ENCODE measurements around the gene LYPD1. TPM values are rescaled to one million over a fixed set of nuclear protein-coding genes. Genes with fewer than 3 reads are reported as not detected.
A peak's percentile ranks its signal among the peaks of the same experiment; 100 is the strongest.

Gene LYPD1
- total RNA-seq, 1 experiment from 2014 or later: not detected

DNA sequence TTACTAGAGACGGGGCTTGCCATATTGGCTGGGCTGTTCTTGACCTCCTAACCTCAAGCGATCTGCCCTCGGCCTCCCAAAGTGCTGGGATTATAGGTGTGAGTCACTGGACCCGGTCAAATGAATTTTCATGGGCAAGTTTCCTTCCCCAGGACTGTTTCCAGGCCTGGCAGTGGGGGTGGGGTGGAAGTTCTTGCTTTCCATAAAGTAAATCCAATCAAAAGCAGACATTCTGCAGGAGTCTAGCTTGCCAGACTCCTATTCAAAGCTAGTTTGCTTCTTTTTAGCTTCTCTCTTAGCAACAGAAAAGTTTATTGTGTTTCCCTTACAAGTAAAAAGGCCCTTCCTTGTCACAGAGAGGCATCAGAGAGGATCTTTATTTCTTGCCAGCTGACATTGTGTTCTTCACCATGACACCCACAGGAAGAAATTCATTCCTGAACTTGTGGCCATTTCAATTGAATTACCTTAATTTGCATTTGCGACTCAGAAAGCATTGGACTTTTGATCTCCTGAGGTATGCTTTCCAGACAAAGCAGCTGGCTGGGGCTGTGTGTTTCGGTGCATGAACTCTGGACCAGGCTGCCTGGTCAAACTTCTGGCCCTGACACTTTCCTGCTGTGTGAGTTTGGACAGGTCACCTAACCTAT, 37.9 kb downstream of the LYPD1 start:
- peak; percentile 39 for DNase-seq (ENCODE audit: low read depth)

DNA sequence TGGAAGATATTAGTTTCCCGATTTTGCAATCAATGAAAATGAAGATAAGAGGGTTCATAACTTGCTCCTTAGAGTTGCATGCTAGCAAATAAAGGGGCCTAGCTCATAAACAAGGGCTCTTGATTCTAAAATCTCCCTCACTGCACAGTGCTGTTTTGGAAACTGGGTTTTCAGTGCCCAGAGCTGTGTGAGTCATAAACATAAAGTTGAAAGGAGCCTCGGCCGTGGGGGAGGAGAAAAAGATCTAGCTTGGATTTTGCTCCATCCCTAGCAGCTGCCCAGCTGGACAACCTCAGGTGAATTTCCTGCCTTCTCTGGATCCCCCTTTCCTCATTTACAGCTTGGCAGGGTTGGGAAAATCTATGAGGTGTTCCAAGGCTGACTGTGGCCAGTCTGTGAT, 42.5 kb downstream of the LYPD1 start:
- no peak for DNase-seq (ENCODE audit: low read depth)

DNA sequence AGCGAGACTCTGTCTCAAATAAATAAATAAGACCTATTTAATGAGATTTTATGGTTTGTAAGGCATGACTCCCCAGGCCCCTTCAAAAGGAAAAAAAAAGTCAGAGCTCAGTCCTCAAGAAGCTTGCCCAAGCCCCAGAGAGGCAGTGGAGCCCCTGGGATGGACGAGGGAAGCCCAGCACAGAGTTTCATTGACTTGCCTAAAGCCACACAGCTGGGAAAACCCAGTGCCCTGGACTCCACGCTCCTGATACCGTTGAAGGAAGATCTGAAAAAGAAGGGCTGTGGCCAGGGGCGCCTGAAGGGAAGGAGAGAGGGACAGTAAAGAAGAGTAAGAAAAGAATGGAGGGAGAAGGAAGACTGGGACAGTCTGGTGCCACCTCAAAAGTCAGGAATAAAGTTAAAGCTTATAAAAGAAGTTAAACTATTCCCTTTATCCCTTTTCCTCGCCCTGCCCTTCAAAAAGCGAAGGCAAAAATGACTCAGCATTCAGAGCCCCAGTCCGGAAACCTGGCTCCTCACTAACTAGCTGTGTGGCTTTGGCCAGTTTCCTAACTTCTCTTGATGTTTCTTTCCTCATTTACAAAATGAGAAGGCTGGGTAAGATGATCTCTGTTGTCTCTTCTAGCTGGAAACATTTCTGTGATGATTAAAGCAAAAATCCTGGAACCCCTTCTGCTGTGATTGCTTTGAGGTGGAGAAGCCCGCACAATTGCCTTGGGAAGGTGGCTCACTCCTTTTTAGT, 46.7 kb downstream of the LYPD1 start:
- DNase-seq (ENCODE audit: low read depth): peak; percentile 55

DNA sequence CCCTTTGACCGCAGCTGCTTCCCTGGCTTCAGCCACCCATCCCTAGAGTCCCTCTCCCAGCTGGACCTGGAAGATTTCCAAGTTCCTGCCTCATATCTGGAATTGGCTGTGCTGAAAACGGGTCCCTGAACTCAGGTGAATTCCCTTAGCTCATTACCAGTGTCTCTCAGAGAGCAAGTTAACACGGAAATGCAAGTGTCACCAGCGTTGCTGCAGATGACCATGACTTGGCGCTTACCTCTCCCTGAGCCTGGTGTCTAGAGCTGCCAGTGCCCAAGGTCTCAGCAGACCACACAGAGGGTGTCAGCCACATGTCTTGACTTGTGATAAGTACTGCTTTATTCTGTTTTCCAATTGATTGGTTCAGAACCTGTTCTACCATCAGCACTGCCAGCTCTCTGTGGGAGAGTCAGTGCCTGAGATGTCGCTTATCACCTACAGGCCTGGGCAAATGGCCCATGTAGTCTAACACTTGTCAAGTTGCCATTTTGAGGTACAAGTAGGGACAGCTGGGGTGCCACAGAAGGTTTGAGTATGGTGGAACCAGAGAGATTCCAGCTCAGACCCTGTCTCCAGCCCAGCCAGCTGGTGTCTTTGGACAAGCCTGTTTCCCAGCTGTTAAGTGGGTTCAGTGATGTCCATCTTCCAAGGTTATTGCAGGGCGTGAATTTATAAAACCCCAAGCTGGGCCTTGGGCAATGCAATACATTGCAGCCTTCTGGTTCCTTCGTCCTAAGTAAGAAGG, 48.7 kb downstream of the LYPD1 start:
- peak; percentile 22 for DNase-seq (ENCODE audit: low read depth)

DNA sequence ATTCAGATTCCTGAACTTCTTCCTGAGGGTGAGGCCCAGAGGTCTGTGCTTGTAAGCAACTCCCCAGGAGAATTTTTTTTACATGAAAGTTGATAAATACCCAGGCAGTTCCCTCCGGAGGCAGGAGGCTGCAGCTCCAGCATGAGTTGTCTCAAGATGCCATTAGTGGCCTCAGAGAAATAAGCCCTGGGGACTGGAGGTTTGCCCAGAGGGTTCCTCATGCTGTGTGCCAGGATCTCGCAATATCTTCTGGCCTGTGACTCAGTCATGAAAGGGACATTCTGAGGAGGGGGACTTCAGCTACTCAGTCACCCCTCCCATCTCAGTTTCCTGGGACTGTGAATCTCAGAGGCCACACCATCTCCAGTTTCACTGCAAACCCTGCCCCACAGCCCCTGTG, 49.9 kb downstream of the LYPD1 start:
- peak; percentile 8 for DNase-seq (ENCODE audit: low read depth)

DNA sequence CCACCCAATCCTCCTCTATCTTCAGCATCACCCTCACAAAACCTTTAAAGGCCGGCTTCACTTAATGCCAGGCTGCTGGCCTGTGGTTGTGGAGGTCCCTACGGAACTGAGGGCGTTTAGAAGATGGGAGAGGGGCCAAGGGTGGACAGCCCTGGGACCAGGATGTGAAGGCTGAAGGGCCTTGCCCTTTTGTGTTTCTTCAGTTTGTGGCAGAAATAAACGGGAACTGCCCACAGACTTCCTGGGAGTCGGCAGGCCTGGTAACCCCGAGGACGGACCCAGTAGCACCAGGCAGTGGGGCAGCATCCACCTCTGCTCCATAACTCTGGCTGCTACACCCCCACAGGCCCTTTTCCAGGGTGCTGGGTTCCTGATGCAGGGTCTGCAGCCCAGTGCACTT, 51.3 kb downstream of the LYPD1 start:
- no peak for DNase-seq (ENCODE audit: low read depth)

DNA sequence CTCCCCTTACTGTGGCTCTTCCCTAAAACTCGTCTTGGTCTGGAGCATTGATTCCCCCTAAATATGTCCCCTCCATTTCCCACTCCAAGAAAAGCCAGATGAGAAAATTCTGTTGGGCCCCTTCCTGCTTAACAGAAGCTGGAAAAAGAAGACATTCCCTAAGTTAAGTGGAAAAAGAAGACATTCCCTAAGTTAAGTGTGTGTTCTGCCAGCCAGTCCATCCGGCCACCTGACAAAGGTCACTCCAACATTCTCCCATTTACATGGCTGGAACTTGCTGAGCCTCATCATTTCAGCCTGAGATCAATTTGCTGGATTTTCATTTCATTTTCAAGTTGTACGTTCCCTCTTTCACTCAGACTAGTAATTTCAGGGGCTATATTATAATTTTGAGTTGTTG, 52.0 kb downstream of the LYPD1 start:
- no peak for DNase-seq (ENCODE audit: low read depth)

DNA sequence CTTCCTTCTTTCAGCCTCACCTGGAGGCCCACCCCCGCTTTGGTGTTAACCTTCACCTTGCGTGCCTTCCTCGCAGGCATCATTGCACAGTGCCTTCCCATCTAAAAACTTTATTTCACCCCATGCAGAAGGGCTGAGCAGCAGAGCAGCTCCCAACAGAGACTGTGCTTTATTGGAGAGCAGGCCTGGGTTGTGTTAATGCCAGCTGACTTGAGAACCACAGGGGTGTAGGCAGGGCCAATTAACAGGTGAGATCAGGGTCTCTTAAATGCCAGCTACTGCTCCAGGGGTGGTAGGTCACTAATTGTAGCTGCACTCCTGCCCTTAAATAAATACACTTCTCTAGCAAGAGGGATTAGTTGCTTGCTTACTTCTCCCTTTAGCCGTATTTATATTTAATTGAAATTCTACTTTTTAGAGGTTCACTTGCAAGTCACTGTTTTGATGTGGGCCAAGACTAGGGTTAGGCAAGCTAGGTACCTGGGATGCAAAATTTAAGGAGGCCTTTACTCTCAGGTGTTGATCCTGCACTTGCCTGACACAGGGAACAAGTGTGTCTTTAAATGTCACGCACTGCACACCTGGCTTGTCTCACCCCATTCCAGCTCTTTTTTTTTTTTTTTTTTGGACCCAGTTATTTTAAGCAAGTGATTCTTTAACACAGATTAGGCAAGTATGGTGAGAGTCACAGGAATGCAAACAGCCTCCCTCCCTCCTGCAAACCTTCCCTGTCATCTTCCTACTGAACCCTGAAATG, 54.5 kb downstream of the LYPD1 start:
- DNase-seq (ENCODE audit: low read depth): no peak

DNA sequence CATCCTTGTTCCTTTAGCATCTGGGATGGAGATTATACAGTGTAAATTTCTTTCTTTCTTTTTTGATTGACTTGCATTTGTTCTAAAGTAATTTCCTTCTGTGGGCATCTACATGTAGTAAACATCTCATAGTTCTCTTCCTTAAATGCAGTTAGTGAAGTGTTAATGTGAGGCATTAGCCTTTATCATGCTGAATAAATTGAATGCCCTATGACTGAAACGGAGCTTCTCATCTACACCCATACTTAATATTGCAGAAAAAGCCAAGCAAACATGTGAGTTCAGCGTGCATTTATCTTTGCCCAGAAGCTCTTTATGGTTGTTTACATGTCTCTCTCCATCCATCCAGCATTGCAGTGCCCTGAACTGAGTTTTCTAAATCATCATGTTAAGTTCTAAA, 58.3 kb downstream of the LYPD1 start:
- no peak for DNase-seq (ENCODE audit: low read depth)

DNA sequence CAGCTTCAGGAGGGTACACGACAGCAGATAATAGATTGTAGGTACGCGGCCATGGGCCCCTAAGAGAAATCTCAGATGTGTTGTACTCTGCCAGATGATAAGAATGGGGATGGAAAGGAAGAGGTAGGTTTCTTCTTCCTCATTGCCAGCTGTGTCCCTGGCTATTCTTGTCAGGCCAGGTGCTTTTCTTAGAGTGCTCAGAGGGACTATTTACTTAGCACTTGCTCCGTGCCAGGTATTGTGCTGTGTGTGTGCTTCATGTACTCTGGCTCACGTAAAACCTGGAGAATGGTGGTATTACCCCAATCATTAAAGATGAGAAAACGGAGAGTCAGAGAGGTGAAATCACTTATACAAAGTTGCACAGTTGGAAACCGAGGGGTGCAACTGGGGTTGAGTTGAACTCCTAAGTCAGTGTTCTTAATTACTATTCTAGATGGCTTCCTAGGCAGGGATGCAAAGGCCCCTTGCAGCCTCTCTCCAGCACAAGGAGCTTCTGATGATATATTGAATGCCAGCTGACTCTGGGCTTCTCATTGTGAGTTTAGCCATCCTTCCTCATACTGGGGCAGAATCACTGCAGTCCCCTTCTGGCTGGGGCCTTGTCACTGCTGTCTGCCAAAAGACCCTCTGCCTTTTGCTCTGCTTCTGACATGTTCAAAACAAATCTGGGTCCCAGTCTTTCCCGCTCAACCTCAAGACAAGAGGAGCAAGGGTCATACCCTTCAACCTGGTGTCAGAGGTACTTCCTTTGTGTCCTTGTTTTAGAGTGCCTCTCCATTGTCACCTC, 60.7 kb downstream of the LYPD1 start:
- DNase-seq (ENCODE audit: low read depth): no peak

DNA sequence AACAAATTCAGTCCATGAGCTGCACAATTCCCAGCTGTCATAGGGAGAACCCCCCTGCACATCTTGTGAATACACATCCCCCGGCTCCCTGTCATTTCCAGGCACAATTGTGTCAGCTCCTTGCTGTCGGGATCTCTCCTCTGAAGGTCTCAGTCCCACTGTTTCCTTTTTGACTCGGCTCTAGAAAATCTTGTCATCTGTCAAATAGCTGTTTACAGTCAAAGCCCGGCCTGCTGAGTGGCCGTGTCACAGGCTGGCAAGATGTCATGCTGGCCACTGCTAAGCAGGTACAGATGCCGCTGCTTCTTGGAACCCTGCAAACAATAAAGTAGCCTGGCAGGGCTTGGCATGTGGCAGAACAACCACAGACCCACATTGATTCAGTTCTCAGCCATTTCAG, 61.7 kb downstream of the LYPD1 start:
- no peak for DNase-seq (ENCODE audit: low read depth)

DNA sequence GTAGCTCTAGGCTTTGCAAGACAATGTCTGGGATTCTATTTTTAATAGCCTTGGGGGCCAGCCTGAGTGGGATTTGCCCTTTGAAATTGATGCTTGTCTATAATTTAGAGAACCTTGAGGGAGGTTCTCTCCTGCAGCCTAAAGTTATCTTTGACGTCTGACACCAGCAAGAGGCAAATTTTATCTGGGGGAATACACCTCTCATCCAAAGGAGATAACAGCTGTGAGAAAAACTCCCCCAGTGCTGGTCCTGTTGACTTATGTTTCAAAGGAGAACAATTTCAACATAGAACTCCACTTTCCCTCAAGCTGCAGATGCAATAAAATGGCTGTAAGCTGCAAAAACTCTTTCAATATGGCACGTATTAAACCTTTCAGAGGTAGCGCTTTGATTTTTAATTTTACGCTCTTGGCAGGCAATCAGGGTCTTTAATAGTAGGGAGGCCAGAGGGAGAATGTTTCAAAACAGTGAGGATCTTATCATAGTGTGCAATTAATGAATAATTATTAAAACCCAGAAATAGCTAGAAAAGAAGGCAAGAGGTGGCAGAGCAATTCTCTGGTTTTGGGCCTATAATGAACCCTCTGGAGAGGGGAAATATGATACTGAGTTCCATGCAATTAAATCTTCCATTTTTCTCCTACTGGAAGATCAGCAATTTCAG, 62.4 kb downstream of the LYPD1 start:
- DNase-seq (ENCODE audit: low read depth): no peak

DNA sequence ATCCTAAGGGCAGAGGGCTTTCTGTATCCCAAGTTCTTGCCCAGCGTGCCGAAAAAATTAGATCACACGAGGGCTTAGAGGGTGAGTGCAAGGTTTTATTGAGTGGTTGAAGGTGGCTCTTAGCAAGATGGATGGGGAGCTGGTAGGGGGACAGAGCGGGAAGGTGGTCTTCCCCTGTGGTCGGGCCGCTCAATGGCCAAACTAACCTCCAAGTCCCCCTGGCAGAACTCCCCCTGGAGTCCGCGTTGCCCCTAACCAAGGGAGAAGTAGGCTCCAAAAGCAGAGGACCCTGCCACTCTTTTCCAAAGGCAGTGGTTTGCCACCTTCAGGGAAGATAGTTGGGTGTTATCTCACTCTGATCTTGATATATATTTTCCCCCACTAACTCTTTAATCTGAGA, 63.4 kb downstream of the LYPD1 start:
- no peak for DNase-seq (ENCODE audit: low read depth)

DNA sequence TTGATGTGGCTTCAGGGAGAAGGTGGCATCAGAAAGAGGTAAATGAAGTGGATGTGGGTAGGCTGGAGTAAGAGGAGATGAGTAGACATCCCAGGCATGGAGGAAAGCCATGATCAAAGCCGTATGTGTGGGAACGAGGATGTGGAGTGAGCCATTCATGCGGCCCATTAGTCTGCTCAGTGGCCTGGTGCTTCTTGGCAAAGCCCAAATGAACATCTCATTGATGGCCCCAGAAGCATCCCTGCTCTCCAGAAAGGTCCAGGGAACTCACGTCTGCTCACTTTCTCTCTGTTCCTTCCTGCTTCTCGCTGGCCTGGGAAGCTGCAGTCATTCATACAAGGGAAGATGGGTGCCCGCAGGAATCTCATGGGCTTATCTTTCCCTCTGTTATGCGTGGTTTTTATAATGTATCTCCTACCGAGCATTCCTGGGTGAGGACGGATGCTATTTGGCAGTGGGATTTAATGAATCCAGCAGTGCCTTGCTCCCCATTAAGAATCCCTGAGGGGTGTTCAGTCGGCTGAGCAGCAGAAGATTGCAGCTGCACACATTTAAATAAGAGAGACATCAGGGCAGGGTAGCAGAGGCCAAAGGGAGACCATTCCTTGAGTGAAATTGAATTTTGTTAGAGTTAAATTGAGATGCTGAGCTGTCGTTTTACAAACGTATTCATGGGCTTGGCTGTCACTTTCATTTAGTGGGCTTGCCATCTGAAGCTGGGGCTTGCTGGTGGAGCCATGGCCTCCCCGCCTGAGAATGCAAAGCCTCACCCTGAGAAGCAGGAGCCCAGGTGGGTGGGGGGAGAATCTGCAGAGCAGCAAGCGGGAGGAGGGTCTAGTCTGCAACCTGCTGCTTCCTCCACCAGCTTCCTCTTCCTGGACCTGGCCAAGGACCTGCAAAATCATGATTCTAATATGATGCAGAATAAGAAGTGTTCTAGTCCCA, 64.5 kb downstream of the LYPD1 start:
- DNase-seq (ENCODE audit: low read depth): no peak

DNA sequence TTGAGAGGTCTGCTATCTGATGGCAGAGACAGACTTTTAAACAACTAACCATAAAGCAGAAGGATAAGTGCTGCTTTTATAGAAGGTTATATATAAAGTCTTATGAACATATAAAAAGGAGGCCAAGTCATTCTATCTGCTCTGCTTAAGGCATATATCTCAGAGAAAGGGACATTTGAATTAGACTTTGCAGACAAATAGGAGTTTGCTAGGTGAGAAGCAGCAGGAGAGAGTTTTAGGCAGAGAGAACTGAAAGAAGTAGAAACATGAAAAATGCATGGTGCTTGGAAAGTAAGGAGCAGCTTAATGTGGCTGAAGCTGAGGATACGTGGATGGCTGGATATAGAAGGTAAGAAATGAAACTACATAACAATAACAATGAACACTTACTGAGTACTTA, 65.4 kb downstream of the LYPD1 start:
- DNase-seq (ENCODE audit: low read depth): no peak

DNA sequence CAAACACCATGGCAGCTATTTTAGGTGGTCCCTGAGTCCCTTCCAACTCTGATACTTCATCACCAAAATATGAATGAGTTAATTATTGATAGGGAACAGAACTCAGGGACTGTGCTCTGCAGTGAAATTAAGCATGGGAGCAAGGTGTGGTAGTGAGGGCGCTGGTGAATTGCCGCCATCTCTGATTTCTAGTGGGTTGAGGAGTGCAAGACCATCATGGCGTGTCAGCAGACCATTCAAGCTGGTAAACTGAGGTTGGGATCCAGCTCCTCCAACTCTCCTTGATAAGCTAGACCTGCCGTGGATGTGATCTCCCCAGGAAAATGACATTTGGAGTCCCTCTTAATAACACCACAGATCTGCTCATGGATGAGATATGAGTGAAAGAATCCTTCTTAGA, 70.4 kb downstream of the LYPD1 start:
- no peak for DNase-seq (ENCODE audit: low read depth)

DNA sequence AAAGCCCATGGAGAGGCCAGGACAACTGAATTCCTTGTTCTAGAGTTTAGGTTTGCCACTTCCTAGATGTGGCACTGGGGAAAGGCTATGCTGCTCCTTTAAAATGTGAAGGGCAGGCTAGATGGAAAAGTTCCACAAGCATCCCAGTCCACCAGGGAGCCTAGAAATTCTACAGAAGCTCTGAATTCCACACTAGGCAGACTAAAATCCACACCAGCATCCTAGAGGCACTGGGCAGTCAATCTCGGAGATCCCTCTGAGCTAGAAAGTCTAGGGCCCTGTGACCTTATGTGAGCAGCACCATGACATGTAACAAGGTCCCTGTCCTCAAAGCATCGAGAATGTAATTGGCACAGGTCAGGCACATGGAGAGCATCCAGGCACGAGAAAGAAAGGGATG, 71.5 kb downstream of the LYPD1 start:
- DNase-seq (ENCODE audit: low read depth): no peak

DNA sequence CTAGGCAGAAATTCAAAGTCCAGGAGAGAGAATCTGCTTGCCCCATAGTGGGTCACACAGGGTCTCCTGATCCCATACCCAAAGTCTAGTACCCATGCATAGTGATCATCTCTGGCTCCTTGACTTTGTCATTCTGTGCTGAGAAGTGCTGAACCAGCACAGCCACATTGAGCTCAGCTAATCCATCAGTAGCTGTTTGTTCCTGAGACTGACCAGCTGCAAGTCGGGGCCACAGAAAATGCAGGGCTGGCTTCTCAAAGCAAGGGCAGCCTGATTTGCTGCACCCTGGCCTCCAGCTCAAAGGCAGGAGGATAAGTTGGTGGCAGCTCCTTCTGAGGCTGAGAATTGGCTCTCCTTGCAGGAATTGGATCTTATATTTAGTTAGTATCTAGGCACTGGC, 72.2 kb downstream of the LYPD1 start:
- DNase-seq (ENCODE audit: low read depth): no peak

DNA sequence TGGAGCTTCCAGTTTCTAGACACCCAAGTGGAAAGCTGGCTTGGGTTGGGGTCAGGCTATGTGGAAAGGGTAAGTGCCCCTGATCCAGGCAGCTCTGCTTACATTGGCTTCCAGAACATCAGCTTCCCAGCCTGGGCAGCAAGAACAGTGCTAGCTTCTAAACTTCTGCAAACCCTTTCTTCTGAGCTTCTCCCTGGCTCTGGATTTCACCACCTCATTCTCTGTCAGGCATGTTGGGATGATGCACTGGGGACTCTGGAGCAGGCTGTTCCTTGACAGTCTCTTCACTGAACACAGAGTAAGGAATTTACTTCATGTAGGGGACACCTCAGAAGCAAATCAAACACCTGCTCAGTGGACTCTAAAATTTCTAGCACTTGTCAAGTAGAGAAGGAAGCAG, 72.8 kb downstream of the LYPD1 start:
- DNase-seq (ENCODE audit: low read depth): no peak

DNA sequence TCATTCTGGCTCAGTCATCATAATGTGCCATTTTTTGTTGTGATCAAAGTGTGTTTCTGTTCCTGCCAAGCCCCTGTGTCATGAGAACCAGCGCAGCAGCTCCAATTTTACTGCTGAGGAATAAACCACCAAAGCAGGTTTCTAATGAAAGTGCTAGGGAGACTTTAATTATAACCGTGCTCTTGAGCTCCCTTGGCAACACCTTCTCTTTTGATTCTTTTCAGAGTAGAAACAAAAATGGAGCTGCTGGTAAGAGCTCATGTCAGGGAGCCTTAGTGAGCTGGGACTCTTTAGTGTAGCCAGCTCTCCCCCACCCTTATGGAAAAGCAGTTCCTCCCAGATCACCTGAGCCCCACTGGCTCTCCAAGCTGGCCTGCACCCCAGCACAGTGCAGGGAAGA, 74.3 kb downstream of the LYPD1 start:
- DNase-seq (ENCODE audit: low read depth): no peak
